Measurements from ENCODE around the gene DYNLT1. TPM values are rescaled to one million over a fixed set of nuclear protein-coding genes. Genes with fewer than 3 reads are reported as not detected.
"Not testable (repeated sequence)": the region's sequence is repeated elsewhere in the genome, so short reads cannot be mapped to it uniquely, and the experiment has no call there.

Gene DYNLT1
- total RNA-seq, 6 experiments from 2014 or later, result 163 to 185 (median 170) TPM

DNA sequence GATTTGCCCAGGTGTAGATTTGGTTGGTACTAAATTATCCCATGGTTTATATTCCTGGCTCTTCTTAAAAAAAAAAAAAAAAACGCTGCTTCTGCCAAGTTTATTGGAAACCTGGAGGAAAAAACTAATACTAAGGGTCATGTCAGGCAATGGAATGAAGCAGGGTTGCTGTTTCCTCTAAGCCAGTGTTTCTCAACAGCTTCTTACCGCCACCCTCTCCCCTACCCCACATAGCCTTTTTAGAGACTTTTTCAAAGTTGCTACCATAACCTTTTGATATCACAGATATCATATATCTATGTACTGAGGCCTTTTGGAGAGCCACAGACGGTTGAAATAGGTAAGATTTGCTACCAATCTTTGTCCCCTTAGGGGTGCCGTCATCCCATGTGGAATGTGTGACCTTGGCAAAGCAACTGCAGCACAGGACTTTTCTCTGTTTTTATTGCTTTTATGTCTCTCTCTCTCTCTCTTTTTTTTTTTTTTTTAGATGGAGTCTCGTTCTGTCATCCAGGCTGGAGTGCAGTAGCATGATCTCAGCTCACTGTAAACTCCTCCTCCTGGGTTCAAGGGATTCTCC is 40.3 kb upstream of the DYNLT1 start:
- no peak overlapping the region for H3K27ac Mint-ChIP-seq

DNA sequence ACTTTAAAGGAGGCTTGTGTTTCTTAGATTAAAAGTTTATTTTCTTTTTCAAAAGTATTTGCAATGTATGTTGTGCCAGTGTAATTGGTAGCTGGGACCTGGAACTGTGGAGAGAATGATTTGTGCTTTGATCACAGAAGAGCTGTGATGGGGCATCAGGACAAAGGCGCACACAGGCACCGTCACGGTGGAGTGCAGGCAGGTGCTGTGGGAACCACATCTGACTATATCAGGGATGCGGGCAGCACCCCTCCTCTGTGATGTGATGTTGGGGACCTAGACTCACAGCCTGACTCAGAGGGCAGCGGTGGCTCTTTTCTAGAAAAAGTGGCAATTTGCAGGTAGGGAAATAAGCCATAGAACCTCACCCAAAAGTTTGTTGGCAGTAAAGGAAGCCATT is 39.8 kb upstream of the DYNLT1 start:
- H3K9me3 Mint-ChIP-seq, result no peaks in the 10 kb centered on the region
- peaks cover 3% of the 10 kb centered on the region; the same call in 1 of the 2 replicates for H3K27me3 Mint-ChIP-seq (ENCODE audit: insufficient read depth)
- no peak for DNase-seq
- H3K27ac Mint-ChIP-seq, result no peak overlapping the region
- no peak overlapping the region for H3K4me3 Mint-ChIP-seq
- TF ChIP-seq, protein P1, sequence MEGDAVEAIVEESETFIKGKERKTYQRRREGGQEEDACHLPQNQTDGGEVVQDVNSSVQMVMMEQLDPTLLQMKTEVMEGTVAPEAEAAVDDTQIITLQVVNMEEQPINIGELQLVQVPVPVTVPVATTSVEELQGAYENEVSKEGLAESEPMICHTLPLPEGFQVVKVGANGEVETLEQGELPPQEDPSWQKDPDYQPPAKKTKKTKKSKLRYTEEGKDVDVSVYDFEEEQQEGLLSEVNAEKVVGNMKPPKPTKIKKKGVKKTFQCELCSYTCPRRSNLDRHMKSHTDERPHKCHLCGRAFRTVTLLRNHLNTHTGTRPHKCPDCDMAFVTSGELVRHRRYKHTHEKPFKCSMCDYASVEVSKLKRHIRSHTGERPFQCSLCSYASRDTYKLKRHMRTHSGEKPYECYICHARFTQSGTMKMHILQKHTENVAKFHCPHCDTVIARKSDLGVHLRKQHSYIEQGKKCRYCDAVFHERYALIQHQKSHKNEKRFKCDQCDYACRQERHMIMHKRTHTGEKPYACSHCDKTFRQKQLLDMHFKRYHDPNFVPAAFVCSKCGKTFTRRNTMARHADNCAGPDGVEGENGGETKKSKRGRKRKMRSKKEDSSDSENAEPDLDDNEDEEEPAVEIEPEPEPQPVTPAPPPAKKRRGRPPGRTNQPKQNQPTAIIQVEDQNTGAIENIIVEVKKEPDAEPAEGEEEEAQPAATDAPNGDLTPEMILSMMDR (IDR thresholded peaks at IDR 0.05), result no peak
- peaks cover 8% of the 10 kb centered on the region for H3K4me1 Mint-ChIP-seq (ENCODE audit: low read depth)
- H3K36me3 Mint-ChIP-seq (ENCODE audit: low read depth), result no peaks in the 10 kb centered on the region

More for the DNA sequence above, 40.3 kb upstream of the DYNLT1 start:
- H3K9me3 Mint-ChIP-seq, result no peaks in the 10 kb centered on the region
- DNase-seq, result no peak
- H3K27me3 Mint-ChIP-seq (ENCODE audit: insufficient read depth), result peaks cover 3% of the 10 kb centered on the region; the same call in 1 of the 2 replicates
- no peak overlapping the region for H3K4me3 Mint-ChIP-seq
- H3K36me3 Mint-ChIP-seq (ENCODE audit: low read depth), result no peaks in the 10 kb centered on the region
- TF ChIP-seq, protein P1 (IDR thresholded peaks at IDR 0.05), result no peak
- peaks cover 10% of the 10 kb centered on the region for H3K4me1 Mint-ChIP-seq (ENCODE audit: low read depth)

DNA sequence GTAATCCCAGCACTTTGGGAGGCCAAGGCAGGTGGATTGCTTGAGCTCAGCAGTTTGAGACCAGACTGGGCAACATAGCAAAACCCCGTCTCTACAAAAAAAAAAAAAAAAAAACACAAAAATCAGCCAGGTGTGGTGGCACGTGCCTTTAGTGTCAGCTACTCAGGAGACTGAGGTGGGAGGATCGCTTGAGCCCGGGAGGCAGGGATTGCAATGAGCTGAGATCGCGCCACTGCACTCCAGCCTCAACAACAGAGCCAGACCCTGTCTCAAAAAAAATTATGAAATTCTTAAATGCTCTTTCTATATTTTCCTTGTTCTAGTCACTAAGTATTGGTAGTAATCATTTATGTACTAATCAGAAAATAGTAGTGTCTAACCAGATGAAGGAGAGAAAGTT is 35.9 kb upstream of the DYNLT1 start:
- Mint-ChIP-seq H3K27ac (no peak overlapping the region), H3K4me1 (ENCODE audit: low read depth) (peaks cover 10% of the 10 kb centered on the region), H3K27me3 (ENCODE audit: insufficient read depth) (0 out of 2 replicates have a peak, but pooled peaks cover 1% of the 10 kb centered on the region), H3K4me3 (no peak overlapping the region), H3K9me3 (no peaks in the 10 kb centered on the region), H3K36me3 (ENCODE audit: low read depth) (no peaks in the 10 kb centered on the region)
- TF ChIP-seq, protein P1 (IDR thresholded peaks at IDR 0.05), result no peak
- DNase-seq, result no peak

DNA sequence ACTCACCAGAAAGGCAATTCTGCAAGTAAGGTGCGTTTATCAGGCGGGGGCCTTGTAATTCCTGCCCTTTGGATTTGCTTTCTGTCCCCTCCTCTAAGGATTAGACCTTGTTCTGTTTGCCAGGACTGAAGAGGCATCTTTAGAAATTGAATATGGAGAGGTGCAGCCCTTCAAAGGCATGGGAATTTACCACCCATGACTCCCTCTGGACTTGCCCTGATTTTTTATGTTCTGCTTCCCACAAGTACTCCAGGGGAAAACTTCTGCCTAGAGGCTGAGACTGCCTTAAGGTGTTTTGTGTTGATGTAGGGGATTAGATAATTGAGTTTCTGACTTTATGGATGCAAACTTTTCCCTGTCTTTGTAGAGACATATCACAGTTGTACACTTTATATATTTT is 35.5 kb upstream of the DYNLT1 start:
- Mint-ChIP-seq H3K36me3 (ENCODE audit: low read depth) (no peaks in the 10 kb centered on the region), H3K27ac (no peak overlapping the region), H3K4me1 (ENCODE audit: low read depth) (peaks cover 10% of the 10 kb centered on the region), H3K27me3 (ENCODE audit: insufficient read depth) (0 out of 2 replicates have a peak, but pooled peaks cover 1% of the 10 kb centered on the region), H3K9me3 (no peaks in the 10 kb centered on the region), H3K4me3 (no peak overlapping the region)
- TF ChIP-seq, protein P1 (IDR thresholded peaks at IDR 0.05), result no peak
- DNase-seq, result no peak

DNA sequence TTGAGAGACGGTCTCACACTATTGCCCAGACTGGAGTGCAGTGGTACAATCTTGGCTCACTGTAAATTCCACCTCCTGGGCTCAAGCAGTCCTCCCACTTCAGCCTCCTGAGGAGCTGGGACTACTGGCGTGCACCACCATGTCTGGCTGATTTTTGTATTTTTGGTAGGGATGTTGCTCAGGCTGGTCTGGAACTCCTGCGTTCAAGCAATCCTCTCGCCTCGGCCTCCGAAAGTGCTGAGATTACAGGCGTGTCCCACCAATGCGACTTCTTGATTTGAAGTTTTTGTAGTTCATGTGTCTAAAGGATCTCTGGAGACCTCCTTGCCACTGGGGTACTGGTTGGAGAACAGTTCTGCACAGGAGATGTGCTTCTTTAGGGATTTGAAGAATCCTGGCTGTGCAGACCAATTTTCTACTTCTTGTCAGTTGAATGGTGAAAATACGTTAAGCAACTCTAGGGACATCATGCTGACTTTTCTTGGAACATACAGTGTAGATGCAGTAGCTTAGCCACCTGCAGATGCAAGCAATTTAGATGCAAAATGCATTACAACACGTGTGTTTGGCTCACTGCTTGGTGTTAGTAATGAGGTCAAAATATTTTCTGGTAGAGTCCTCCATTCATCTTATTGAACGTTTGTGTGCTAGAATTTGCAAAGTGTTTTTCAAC is 33.5 kb upstream of the DYNLT1 start:
- no peak overlapping the region for H3K27ac Mint-ChIP-seq
- no peak for DNase-seq
- H3K4me1 Mint-ChIP-seq (ENCODE audit: low read depth), result peaks cover 10% of the 10 kb centered on the region
- peaks cover 3% of the 10 kb centered on the region; the same call in 1 of the 2 replicates for H3K27me3 Mint-ChIP-seq (ENCODE audit: insufficient read depth)
- H3K4me3 Mint-ChIP-seq, result no peak overlapping the region
- H3K36me3 Mint-ChIP-seq (ENCODE audit: low read depth), result no peaks in the 10 kb centered on the region
- TF ChIP-seq, protein P1 (IDR thresholded peaks at IDR 0.05), result no peak
- no peaks in the 10 kb centered on the region for H3K9me3 Mint-ChIP-seq

DNA sequence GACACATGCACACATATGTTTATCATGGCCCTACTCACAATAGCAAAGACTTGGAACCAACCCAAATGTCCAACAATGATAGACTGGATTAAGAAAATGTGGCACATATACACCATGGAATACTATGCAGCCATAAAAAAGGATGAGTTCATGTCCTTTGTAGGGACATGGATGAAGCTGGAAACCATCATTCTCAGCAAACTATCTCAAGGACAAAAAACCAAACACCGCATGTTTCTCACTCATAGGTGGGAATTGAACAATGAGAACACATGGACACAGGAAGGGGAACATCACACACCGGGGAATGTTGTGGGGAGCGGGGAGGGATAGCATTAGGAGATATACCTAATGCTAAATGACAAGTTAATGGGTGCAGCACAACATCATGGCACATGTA is 32.6 kb upstream of the DYNLT1 start:
- peaks cover 10% of the 10 kb centered on the region for H3K4me1 Mint-ChIP-seq (ENCODE audit: low read depth)
- H3K27ac Mint-ChIP-seq; H3K36me3 Mint-ChIP-seq (ENCODE audit: low read depth); H3K4me3 Mint-ChIP-seq; H3K27me3 Mint-ChIP-seq (ENCODE audit: insufficient read depth); H3K9me3 Mint-ChIP-seq; DNase-seq: not testable (repeated sequence)
